HG03025 (cell line): Measurements from ENCODE around the gene FMN2.

Experiments used
- ATAC-seq: cut with Tn5 transposase; IDR thresholded peaks from one replicate; pipeline ENCODE4 v1.9.1; 2021; ENCODE audit warnings: mild to moderate bottlenecking, moderate library complexity; ENCODE audit not compliant: unreplicated experiment, low FRiP score

Gene FMN2

DNA sequence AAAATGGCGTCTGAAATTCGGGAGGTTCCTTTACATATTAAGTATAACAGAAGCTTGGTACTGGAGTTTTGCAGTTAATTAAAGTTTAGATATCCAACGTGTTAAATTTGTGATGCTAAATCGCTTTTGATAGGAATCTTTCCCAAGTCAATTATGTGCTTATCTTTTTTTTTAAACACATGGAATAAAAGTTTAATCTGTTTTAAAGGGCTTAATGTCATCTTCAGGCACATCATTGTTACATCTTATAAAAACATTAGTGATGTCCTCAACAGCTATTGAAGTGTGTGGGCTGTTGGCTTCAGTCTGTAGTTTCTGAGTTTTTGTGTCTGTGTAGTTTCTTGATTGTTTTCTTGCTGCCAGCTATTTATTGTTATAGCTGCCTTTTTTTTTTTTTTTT lies 5.3 kb downstream of the FMN2 start:
- no peak for ATAC-seq

GRCh38 chr1:240098534-240098933 lies 6.9 kb downstream of the FMN2 start:
- ATAC-seq: no peak

DNA sequence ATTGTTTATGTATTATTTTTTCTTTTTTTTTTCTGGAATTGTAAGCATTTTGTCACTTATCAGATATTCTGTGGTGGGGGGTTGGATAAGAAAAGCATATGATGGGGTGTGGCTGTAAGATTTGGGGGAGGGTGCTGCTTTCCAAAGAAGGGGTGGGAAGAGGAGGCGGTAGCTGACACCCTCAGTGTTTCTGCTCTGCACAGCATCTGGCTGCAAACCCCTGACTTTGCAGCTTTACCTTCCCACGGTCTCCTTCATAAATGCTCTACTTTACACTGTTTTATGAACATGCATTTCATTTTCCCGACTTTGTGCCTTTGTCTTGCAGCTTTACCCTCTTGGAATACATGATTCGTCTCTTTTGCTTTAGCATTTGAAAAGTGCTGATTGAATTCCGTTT lies 7.6 kb downstream of the FMN2 start:
- no peak for ATAC-seq

GRCh38 chr1:240099748-240100147 lies 8.1 kb downstream of the FMN2 start:
- no peak for ATAC-seq

GRCh38 chr1:240100371-240100934 lies 8.8 kb downstream of the FMN2 start:
- no peak for ATAC-seq

GRCh38 chr1:240101306-240101705 lies 9.6 kb downstream of the FMN2 start:
- ATAC-seq: no peak

DNA sequence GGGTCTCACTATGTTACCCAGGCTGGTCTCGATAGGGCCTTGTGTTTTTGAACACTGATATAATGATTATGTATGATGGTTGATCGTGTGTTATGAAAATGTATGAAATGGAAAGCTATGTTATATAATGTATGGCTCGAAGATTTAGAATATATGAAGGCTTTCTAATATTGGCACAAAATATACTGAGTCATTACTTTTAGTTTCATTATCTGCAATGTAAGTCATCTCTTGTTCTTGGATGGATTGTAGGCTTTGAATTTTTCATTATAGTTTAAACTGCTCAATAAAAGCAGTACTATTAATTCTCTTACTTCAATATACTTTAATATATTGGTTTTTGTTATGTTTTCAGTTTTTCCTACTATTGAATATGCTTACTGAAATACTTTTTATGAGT lies 10.1 kb downstream of the FMN2 start:
- ATAC-seq: no peak

DNA sequence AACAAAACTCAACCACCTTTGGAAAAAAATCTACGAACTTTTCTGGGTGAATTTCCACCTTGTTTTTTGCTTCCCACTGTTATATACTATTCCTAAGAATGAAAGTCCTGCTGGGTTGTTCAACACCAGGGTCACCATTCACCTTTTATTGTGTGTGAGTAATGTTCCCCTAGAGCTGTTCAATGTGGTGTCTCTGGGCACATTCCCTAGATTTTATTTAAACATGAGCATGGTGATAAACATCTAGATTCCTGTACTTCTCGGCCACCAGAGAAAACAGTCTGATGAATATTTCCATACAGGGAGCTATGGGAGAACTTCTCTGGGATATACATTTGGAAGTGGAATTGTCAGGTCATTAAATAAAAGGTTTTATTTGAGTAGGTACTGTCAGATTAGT lies 13.0 kb downstream of the FMN2 start:
- no peak for ATAC-seq

- no peak for ATAC-seq
These were observed 15.5 kb downstream of the FMN2 start for GRCh38 chr1:240107058-240107684.

- ATAC-seq: no peak
These were observed 17.4 kb downstream of the FMN2 start for GRCh38 chr1:240109130-240109529.

DNA sequence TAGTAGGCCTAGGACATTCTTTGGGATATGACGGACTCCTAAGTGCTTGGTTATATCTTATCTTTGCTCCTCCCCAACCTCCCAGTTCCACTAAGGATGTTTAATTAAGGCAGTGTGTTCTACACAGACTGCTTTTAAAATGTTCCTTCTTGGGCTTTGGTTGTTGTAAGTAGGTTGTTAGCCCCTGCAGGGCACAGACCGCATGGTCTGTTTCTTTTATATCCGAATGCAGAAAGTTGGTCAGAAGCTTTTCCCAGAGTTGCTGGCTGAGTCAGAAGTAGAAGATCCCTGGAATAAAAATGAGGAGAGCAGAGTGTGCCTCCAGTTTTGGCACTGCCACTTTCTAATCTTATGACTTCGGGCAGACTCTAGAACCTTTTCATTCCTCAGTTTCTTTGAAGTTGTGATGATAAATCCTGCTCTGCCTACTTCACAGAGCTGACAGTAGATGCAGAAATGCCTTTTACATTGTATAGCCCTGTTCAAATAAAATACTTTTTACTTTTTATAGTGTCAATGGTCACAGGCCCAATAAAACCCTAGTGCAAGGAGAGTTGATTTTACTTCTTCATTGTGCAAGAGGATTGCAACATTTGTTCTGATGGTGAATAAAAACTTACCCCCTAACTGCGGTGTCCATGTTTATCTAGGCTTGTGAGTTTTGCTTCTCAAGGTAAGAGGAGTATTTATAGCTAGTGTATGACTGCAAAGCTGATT lies 18.4 kb downstream of the FMN2 start:
- ATAC-seq: no peak

- no peak for ATAC-seq
These were observed 19.9 kb downstream of the FMN2 start for GRCh38 chr1:240111558-240111957.

DNA sequence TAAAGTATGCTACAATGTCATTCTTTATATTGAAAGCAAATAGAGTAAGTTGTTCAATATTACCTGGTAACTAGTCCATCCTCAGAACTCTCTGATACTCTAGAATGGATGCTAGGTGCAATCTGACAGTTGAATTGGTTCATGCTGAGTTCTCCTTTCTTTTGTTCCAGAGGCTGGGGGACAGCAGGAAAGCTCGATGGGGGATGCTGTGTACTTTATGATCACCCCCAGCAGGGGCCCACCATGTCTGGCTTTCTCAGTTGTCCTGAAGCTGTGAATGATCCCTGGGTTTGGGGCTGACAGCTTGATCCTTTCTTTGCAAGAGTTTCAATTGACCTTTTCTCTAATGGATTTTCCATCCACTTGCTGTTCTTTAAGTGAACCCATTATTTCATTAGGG lies 22.5 kb downstream of the FMN2 start:
- no peak for ATAC-seq

DNA sequence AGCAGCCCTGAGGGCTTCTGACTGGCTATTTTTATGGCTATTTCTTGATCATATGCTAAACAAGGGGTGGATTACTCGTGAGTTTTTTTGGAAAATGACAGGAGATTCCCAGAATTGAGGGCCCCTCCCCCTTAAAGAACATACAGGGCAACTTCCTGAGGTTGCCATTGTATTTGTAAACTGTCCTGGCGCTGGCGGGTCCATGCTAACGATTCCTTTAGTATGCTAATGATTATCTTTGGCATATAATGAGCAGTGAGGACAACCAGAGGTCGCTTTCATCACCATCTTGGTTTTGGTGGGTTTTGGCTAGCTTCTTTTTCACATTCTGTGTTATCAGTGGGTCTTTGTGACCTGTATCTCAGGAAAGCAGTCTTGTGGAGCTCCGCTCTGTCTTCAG lies 24.1 kb downstream of the FMN2 start:
- ATAC-seq: no peak

DNA sequence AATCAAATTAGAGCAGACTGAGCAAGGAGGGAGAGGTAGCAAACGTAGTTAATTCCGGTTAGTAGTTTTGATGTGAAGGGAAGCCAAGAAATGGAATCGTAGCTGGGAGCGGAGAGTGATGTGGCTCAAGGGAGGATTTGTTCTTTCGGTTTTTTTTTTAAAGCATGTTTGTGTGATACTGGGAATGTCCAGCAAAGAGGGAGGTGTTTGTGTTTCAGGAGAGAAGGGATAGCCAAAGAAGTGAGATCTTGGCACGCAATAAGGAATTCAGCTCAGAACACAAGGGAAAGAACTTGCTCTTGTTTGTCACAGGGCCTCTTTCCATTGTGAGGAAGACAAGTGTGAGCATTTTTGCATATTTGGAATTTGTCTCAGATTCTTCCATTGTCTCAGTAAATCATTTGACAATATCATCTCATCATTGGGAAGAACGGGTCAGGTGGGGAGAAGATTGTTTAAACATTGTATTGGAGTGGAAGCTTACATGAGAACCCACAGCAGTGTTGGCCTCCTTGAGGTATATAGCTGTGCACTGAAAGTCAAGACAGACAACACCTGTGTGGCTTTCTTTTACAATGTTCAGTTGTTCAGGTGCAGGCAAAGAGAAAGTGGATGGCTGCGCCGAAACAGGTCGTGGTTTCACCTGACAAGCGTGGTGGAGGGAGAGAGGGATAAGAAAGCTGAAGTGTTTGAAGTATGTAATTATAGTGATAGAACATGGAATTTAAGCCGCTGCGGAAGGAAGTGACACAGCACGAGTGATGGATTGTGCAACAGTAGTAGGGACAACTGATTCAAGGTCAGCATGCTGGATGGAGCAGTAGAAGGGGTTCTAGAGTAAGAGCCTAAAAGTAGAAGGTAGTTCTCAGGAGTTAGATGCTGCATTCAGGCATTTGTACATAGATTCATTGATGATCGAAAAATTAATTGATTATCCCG lies 25.4 kb downstream of the FMN2 start:
- ATAC-seq: no peak

DNA sequence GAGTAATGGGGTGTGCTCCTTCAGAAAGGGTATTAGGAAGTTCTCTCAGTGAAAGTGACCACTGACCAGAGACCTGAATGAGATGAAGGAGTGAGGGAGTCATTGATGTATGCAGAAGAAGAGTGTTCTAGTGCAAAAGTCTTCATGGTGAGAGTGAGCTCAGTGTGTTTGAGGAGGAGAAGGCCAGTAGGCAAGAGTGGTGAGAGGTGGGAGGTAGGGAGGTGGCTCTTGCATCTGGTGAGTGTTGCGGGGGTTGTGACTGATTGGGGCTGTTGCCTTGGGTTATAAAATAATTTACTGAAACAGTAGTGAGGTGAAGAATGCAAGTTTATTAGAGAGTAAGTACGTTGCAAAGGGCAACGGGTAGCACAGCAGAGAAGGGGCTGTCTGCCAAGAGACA lies 26.2 kb downstream of the FMN2 start:
- ATAC-seq: no peak

DNA sequence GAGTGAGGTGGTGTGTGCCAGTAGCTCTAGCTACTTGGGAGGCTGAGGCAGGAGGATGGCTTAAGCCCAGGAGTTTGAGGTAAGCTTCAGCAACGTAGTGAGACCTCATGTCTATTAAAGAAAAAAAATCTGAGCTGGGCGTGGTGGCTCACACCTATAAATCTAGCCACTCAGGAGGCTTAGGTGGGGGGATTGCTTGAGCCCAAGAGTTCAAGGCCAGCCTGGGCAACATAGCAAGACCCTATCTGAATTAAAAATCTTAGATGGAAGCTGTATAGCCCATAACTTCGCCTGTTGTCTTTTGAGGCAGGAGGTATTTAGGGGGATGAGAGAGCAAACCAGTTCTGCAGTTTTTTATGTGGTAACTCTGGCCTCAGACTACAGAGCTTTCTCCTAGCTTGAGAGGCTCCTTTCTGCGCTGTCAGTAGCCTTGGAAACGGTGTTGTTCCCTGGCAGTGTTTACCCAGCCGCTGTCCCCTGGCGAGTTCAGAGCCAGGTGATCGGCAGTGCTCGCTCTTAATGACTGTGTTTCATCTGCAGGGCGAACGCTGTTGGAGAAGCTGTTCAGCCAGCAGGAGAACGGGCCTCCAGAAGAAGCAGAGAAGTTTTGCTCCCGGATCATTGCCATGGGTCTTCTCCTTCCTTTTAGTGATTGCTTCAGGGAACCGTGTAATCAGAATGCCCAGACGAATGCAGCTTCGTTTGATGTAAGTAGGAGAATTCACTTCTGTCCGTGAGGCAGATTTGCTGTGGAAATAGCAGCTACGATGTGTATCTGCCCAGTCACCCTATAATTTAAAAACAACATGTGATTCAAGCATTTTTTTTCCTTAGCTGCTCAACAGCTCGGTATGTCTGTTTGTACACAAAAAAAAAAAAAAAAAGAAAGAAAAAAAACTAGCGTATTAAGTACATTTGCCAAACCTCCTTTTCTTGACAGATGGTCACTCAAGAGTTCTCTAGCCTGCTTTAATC lies 31.2 kb downstream of the FMN2 start:
- no peak for ATAC-seq

DNA sequence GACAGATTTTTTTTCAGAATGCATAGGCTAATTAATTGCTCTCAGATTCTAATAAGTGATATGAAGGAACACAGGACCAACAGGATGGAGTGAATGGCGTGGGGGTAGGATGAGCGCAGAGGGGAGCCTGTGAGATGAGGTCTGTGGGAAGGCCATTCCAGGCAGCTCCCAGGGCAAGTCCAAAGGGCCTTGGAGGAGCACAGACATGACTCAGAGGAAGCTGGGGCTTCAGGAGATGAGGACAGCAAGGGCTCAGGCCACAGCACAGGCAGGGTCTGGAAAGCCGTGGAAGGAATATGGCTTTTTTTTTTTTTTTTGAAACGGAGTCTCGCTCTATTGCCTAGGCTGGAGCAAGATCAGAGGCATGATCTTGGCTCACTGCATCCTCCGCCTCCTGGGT lies 35.1 kb downstream of the FMN2 start:
- ATAC-seq: no peak

DNA sequence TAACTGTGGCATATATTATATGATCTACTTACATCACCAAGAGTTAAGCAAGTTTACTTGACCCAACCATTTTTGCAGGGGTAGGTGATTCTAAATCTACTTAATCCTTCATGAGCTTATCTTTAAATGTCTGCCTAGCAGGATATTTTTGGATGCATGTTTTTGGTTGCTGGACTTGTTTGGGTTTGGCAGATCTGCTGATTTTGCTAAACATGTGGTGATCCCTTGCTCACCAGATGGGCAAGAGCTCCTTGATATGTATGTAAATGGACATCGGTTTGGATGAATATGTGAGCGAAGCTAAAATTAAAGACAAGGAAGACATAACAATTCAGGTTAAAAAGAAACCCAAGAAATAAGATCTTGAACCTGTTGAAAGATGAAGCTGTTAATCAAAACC lies 36.7 kb downstream of the FMN2 start:
- ATAC-seq: no peak

GRCh38 chr1:240134113-240134512 lies 42.4 kb downstream of the FMN2 start:
- ATAC-seq: no peak
